ENCODE data around the gene CELA2B. TPM values are rescaled to one million over a fixed set of nuclear protein-coding genes. Genes with fewer than 3 reads are reported as not detected.

CELA2B gene
- total and polyA plus RNA-seq, 10 of the 15 experiments (the other 5 are each of a cell fraction or from before 2014, with no cell fraction given), result not detected

- TF ChIP-seq RBBP5 (conservative IDR thresholded peaks at IDR 0.05), result no peak
- no peak for TF ChIP-seq CUX1 (IDR thresholded peaks at IDR 0.05; ENCODE audit: insufficient replicate concordance, low read depth, low read length)
These were observed 31.4 kb downstream of the CELA2B start (continued) for GRCh38 chr1:15507278-15507677.

DNA sequence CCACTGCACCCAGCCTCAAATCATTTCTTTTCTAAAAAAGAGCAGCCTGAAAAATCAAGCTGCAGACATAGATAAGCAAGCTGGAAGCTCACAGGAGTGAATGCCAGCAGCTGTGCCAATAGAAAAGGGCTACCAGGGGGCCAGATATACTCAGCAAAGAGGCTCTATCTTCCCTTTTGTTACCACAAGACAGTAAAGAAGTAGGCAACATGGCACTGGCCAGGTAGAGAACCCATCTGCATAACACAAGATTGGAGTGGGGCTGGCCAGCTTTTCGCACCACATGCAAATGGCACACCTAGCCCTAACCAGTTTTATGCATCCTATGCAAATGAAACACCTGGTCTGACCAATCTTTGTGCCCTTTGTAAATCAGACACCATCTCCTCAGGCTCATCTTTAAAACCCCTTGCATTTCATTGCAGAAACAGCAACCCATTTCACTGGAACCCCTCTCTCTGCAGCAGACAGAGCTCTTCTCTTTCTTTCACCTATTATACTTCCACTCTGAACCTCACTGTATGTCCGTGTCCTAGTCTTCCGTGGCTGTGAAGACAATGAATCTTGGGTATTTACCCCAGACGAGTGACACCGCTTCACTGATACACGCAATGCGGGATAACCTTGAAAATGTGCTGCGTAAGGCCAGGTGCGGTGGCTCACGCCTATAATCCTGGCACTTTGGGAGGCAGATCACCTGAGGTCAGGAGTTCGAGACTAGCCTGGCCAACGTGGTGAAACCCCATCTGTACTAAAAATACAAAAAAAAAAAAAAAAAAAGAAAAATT is 33.0 kb downstream of the CELA2B start:
- no peaks in the 10 kb centered on the region for H4K20me1 ChIP-seq (ENCODE audit: control insufficient read depth, insufficient read depth)
- no peak overlapping the region for H3K9ac ChIP-seq (ENCODE audit: control insufficient read depth, insufficient read depth, low read length)
- no TSS peak for BruUV-seq (replicated peaks)
- H3K4me2 ChIP-seq (ENCODE audit: control insufficient read depth, insufficient read depth), result no peak overlapping the region
- ChIA-PET CTCF (interaction anchor here (1.1 kb wide), 1 partner anchor 9 kb away, joined by 4 read pairs; no protein-coding TSS in a partner anchor), RAD21 (ENCODE audit: unreplicated experiment) (no interaction called here), POLR2A (no interaction called here), SMC1A (ENCODE audit: uncharacterized antibody, unreplicated experiment) (no interaction called here)
- WGBS (ENCODE audit: insufficient coverage, insufficient replicate concordance, low lambda C conversion rate, missing lambda C conversion rate), result 78% methylated on average over 12 of the region's 12 CpGs
- in situ Hi-C loops (cut with MboI) (no loop called here), intact Hi-C loops (cut with micrococcal nuclease; ENCODE audit: unreplicated experiment) (no loop called here)
- no peak overlapping the region for H3K4me3 ChIP-seq
- no peaks in the 10 kb centered on the region for H3K4me1 ChIP-seq (ENCODE audit: control insufficient read depth, insufficient read depth, low read length)
- ATAC-seq, result no peak
- H3K27me3 ChIP-seq (replicated peaks in 1 of 2; ENCODE audit: control insufficient read depth in 2 of 2, insufficient read depth in 2 of 2, low read length in 1 of 2), result no peaks in the 10 kb centered on the region
- H3K79me2 ChIP-seq (ENCODE audit: control insufficient read depth, insufficient read depth, low read length), result no peaks in the 10 kb centered on the region
- FAIRE-seq, result no peak
- no peak overlapping the region for H2AFZ ChIP-seq (ENCODE audit: control insufficient read depth, low read depth, low read length)
- H3K27ac ChIP-seq (ENCODE audit: control insufficient read depth, insufficient read depth), result no peak overlapping the region
- DNase-seq (ENCODE audit: low read depth, low spot score), result no peak
- TF ChIP-seq STAT1 (conservative IDR thresholded peaks at IDR 0.05) (no peak), RBBP5 (conservative IDR thresholded peaks at IDR 0.05) (no peak), ATF7 (IDR thresholded peaks at IDR 0.05; ENCODE audit: low read depth) (no peak), CUX1 (IDR thresholded peaks at IDR 0.05; ENCODE audit: insufficient replicate concordance, low read depth, low read length) (no peak)
- H3K36me3 ChIP-seq (ENCODE audit: control insufficient read depth in 2 of 2, insufficient read depth in 2 of 2, low read length in 1 of 2), result no peaks in the 10 kb centered on the region; a peak in 1 of 4 replicates
- H3K9me3 ChIP-seq (replicated peaks; ENCODE audit: control insufficient read depth, insufficient read depth, low read length), result no peaks in the 10 kb centered on the region

All from GM12878 (cell line).